Mucosa of stomach (tissue), 1 donor: ENCODE measurements around the gene TICRR.

Experiments used
- H3K27me3 ChIP-seq: one replicate; pipeline ENCODE4 v1.7.0; 2013; ENCODE audit warnings: mild to moderate bottlenecking, low read length; ENCODE audit not compliant: control insufficient read depth, insufficient read depth
- H3K36me3 ChIP-seq: one replicate; pipeline ENCODE4 v1.7.0; 2013; ENCODE audit warnings: low read length; ENCODE audit not compliant: control insufficient read depth, insufficient read depth
- H3K4me1 ChIP-seq: one replicate; pipeline ENCODE4 v1.7.0; 2013; ENCODE audit warnings: mild to moderate bottlenecking, low read length; ENCODE audit not compliant: control insufficient read depth, insufficient read depth
- H3K4me3 ChIP-seq: one replicate; pipeline ENCODE4 v1.7.0; 2013; ENCODE audit warnings: low read length
- H3K9ac ChIP-seq: one replicate; pipeline ENCODE4 v1.7.0; 2013; ENCODE audit warnings: mild to moderate bottlenecking, low read length, moderate library complexity
- H3K9me3 ChIP-seq: one replicate; pipeline ENCODE4 v1.7.0; 2013; ENCODE audit warnings: mild to moderate bottlenecking, low read length, moderate library complexity; ENCODE audit not compliant: control insufficient read depth
- donor health status: Pancreatic carcinoma.

Gene TICRR

DNA sequence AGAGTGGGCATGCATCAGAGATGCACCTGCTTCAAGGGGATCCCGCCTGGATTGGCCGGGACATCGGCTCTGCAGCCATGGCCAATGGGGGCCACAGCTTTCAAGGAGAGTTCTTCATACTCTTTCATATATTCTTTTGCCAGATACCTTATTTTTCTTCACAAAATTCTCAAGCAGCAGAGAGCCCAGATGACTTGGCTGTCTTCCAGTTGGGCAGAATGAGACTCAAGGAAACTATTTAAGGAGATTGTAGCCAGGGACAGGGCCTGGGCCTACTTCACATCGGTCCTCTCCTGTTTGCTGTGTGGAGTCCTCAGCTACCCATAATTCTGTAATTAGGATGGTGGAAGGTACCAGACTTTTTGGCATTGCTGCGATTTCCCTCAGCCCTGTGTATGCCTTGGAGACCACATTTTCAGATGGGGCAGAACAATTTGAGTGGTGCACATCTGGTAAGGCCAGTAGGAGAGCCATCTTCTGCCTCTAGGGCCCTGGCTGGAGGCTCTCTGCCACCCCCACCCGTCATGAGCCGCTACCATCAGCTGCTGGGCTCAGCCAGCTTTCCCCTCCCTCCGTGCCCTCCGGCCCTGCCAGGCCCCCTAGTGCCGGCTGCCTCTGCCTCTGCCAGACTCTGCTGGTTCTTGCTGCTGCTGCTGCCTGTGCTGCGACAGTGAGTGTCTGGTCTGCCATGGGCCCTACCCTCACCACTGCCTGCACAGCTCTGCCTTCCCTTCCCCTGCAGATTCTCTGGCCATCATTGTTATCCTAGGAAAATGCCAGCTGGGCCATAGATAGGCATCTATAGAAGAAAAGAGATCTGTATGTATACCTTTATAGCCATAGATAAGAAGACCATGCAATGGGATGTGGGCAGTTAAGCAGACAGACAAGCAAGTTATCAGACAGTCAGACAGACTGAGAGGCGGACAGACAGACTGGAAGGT is 97.2 kb downstream of the TICRR start:
- no peak overlapping the region for H3K9ac ChIP-seq

DNA sequence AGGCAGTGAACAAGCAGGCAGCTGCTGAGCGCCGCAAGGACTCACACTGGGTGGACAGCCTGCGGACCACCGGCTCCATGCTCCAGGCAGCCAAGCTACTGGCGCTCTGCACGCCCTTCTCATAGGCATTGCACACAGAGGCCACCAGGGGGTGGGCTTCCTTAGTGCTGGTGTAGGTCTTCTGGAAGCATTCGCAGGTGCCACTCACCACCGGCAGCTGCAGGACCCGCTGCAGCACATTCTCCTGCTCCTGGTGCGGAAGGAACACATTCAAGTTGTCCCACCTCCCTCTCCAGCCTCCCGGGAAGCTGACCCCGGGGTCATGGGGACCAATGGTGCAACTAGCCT is 97.9 kb downstream of the TICRR start:
- H3K4me3 ChIP-seq: no peak overlapping the region
- no peaks in the 10 kb centered on the region for H3K36me3 ChIP-seq
- H3K4me1 ChIP-seq: no peaks in the 10 kb centered on the region
- no peaks in the 10 kb centered on the region for H3K27me3 ChIP-seq
- H3K9ac ChIP-seq: no peak overlapping the region
- H3K9me3 ChIP-seq: no peaks in the 10 kb centered on the region

More for the DNA sequence above, 97.2 kb downstream of the TICRR start:
- Histone ChIP-seq H3K4me3 (no peak overlapping the region), H3K27me3 (no peaks in the 10 kb centered on the region), H3K9me3 (no peaks in the 10 kb centered on the region), H3K36me3 (no peaks in the 10 kb centered on the region), H3K4me1 (no peaks in the 10 kb centered on the region)

DNA sequence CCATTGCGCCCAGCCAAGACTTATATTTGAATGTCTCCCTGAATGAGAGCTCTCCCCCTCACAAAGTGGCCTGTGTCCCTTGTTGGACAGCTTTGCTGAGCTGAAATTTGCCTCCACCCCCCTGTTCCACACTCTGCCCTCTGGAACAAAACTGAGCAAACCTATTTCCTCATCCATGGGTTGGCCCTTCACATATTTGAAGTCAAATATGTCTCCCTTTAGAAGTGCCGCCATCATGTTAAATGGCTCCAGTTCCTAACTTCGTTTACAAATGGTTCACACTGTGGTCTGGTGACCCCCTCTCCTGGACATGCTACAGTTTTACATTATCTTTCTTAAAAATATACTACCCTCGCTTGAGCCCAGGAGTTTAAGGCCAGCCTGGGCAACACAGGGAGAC is 99.3 kb downstream of the TICRR start:
- no peak overlapping the region for H3K9ac ChIP-seq
- H3K27me3 ChIP-seq: no peaks in the 10 kb centered on the region
- no peaks in the 10 kb centered on the region for H3K9me3 ChIP-seq
- peaks cover under 1% of the 10 kb centered on the region for H3K4me1 ChIP-seq
- H3K4me3 ChIP-seq: no peak overlapping the region
- no peaks in the 10 kb centered on the region for H3K36me3 ChIP-seq

DNA sequence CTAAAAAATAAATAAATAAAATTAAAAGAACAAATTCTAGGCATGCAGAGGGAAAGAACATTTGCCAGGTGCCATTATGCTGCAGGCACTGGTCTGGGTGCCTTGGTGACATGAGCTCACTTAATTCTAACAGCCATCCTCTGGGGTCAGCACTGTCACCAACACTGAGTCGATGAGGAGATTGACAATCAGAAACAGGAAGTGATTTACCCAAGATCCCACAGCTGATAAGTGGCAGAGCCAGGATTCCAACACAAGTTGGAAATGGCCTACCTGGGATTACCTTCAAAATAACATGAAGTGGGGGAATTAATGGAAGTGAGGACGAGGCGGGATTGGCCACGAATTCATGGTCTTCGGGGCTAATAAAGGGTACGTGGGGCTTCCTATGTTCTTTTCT is 100.3 kb downstream of the TICRR start:
- no peaks in the 10 kb centered on the region for H3K36me3 ChIP-seq
- no peak overlapping the region for H3K4me3 ChIP-seq
- H3K9me3 ChIP-seq: no peaks in the 10 kb centered on the region
- no peak overlapping the region for H3K9ac ChIP-seq
- peaks cover 11% of the 10 kb centered on the region for H3K4me1 ChIP-seq
- H3K27me3 ChIP-seq: no peaks in the 10 kb centered on the region

DNA sequence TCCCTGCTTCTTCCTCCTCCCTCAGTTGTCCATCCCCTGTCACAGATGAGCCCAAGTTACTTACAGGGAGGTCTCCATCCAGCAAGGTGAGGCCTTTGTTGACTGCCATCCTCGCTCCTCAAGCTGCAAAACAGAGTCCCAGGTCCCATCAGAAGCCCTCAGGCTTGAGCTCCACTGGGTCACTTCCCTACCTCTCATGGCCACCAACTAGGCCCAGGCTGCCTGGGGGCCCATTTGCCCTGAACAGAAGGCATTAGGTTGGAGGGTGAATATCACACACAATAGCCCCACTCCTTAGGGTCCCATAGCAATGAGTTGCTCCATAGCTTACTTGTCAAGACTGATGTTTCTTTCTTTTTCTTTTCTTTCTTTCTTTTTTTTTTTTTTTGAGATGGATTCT is 102.1 kb downstream of the TICRR start:
- H3K4me1 ChIP-seq: peaks cover 22% of the 10 kb centered on the region
- H3K27me3 ChIP-seq: no peaks in the 10 kb centered on the region
- no peaks in the 10 kb centered on the region for H3K36me3 ChIP-seq
- no peak overlapping the region for H3K4me3 ChIP-seq
- H3K9me3 ChIP-seq: no peaks in the 10 kb centered on the region
- H3K9ac ChIP-seq: no peak overlapping the region
